GM12892 (cell line): ENCODE measurements around the gene TBX2.
A peak's percentile ranks its signal among the peaks of the same experiment; 100 is the strongest.

Source experiments
- DNase-seq: peaks from one replicate; pipeline ENCODE4 v3.0.0; 2011; ENCODE audit not compliant: insufficient read length
- FAIRE-seq: peaks from 2 replicates; lab custom pipeline; 2011; peaks lifted over from hg19 to GRCh38; lab: Jason Lieb, UNC
- POLR2A ChIP-seq: IDR thresholded peaks from 2 replicates; pipeline ENCODE4 v1.6.1; 2011; ENCODE audit warnings: low read depth, low read length, control low read depth
- POLR2AphosphoS5 ChIP-seq: IDR thresholded peaks from 2 replicates; pipeline ENCODE4 v1.6.1; 2011; ENCODE audit warnings: low read depth, low read length, control low read depth
- TAF1 ChIP-seq: IDR thresholded peaks from 2 replicates; pipeline ENCODE4 v1.6.1; 2011; ENCODE audit warnings: low read depth, mild to moderate bottlenecking, control low read depth, low read length, borderline replicate concordance

Gene TBX2

DNA sequence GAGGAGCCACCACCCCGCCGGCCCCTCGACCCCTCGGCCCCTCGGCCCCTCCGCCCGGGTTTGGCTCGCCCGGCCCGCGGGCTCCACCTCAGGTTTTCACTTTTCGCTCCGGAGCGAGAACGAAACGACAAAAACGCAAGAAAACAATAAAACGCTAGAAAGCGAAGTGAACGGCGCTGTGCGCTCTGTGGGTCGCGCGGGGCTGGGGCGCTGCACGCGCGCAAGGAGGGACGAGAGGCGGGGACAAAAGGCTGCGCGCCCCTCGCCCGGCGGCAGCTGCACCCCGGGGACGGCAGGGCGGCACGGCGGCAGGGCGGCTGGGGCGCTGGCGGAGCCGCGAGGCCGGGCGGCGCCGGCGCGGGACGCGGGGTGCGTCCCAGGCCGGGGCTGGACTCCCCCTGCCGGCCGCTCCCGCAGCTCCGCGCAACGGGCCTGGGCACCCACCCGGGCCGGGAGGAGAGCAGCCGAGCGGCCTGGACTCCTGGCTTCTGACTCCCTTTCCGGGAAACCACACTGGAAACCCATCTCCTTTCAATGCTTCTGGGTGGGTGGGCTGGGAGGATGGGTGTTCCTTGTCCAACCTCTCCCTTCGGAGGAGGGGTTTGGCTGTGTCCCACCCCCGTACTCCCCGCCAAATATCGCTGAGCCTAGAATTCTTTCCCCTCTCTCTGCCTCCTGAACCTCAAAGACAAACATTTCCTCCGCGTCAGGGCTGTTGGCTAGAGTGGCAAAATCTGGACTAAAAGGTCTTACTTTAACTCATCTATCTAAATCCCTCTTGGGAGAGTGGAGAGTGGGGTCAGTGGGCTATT, 9.9 kb downstream of the TBX2 start:
- TF ChIP-seq TAF1 = no peak
- no peak for TF ChIP-seq POLR2A
- no peak for TF ChIP-seq POLR2AphosphoS5
- no peak for FAIRE-seq
- peak; percentile 56 for DNase-seq

DNA sequence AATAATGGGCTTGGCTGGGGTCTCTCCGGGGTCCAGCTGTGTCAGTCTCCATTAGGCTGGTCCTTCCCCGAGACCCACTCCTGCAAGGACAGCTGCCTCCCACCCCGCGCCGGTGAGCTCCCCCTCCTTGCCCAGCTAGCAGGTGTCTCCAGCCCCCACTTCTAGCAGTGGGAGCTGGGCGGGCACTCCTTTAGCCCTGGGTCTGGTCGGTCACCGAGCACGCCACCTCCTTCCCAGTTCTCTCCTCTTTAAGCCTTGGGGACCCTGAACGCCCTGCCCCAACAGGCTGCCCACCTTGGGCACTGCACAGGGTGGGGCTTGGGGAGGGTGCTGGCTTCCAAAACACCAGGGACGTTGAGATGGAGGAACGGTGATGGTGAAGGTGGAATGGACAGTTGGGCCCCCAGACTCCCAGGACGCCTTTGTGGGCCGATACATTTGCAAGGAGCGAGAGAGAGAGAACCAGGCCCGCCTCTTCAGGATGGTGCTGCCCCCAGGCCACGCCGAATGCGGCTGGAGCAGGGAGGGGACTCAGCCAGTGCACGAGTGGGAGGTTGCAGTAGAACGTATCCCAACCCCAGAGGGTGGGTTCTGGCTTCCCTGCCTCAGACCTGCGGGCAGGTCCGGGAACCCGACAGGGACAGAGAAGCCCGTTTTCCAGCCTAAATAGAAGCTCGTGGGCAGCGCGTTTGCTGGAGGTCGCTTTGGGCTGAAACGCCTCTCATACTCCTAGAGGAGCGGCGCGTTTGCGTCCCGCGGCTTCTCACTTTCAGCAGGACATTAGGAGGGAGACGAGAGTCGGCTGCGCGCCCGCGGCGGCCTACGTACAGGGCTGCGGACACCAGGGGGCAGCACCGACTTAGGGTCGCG, 10.7 kb downstream of the TBX2 start:
- FAIRE-seq = no peak
- TF ChIP-seq POLR2A = no peak
- no peak for TF ChIP-seq TAF1
- TF ChIP-seq POLR2AphosphoS5 = no peak
- DNase-seq = peak; percentile 58

- DNase-seq (no peak), FAIRE-seq (no peak)
- TF ChIP-seq POLR2A = no peak
- no peak for TF ChIP-seq POLR2AphosphoS5
- TF ChIP-seq TAF1 = no peak
Measured at GRCh38 chr17:61411011-61411260, 11.3 kb downstream of the TBX2 start.

DNA sequence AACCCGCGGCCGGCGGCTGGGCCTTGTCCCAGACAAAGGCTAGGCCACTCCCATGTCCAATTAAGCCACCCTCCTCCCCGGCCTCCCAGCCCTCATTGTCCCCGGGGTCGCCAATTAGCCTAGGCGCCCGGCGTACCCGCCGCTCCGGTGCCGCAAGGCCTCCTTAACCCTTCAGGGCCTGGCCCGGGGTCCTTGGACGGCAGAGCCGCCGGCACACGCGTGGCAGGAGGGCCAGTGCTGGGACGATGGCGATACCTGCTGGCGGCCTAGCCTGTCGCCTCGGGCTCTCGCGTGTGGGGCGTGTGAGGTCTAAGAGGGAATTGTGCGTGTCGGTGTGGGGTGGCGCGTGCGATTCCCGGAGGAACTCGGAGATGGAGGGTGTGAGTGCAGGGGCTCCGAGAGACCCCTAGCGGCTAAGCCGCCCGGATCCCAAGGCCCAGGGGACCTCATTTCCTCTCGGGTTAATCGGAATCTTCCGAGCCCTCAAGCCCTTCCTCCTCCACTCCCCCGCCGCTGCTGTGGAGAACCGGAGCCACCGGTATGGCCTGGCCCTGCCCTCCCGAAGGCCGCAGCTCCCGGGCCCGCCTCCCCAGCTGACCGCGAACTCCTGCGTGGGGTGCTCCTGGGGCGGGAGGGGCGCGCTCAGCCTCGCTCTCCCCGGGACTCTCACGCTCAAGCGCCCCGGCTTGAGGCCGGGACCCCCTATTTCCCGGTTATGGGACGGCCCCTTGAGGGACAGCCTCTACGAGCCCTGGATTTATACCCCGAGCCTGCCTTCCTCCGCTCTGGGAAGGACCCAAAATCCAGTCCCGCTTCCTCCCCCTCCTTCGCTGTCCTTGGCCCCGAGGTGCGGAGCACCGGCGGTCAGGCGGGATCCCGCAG, 11.9 kb downstream of the TBX2 start:
- no peak for FAIRE-seq
- DNase-seq = peak; percentile 32
- TF ChIP-seq POLR2A (no peak), POLR2AphosphoS5 (no peak), TAF1 (no peak)

DNA sequence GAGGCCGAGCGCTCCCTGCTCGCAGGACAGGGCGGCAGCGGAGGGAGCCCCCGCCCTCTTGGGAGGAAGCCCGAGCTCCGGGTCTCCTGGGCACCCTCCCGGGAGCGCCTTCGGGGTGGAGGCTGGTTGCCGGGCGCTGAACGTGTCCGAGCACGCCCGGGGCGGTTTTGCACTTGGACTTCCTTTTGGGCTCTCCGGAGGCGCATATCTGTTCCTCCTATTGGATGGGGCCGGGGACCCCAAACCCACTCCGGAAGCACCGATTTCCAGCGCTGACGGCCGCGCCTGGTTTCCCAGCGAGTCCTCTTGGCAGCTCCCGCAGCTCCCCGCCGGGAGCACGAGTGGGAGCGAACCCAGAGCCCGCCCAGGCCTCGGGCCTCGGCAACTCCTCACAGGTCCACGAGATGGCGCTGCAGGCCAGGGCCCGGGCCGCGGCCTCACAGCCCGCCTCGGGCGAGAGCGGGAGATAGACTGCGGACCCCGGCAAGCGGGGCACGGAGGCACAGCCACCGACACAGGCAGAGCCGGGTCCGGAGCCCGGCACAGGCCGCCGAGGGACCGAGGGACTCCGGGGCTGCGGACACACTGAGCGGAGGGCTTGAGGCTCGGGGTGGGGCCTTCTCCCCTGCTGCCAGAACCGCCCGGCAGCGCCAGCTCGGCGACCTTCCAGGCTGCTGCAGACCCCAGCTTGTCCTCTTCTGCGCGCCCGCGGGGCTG, 12.7 kb downstream of the TBX2 start:
- peak; percentile 67 for FAIRE-seq
- DNase-seq = peak; percentile 93
- TF ChIP-seq POLR2A (no peak), POLR2AphosphoS5 (no peak), TAF1 (no peak)

- DNase-seq (no peak), FAIRE-seq (no peak)
- TF ChIP-seq POLR2AphosphoS5 (no peak), POLR2A (no peak), TAF1 (no peak)
Measured at GRCh38 chr17:61412860-61413660, 13.4 kb downstream of the TBX2 start.

DNA sequence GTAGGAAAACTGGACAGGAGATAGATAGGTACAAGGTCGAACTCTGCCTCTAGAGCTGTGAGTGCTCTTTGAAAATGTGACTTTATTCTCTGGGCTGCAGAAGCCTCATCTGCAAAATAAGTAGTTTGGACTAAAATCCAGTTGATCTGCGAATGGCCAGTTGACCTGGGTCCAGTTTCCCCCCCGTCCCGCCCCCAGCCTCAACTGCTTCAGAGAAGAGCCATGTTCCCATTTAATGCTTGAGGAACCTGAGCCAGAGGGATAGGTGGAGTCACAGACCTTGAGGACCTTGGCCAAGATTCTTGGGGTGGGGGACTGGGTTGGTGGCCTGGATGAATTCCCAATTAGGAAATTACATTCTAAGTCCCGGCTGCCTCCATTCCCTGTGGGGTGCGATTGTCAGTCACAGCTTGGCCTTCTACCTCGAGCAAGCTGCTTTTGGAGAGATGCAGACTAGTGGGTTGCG, 14.1 kb downstream of the TBX2 start:
- DNase-seq = no peak
- no peak for TF ChIP-seq POLR2A
- no peak for TF ChIP-seq POLR2AphosphoS5
- TF ChIP-seq TAF1 = no peak
- no peak for FAIRE-seq

GRCh38 chr17:61414141-61414935, 14.7 kb downstream of the TBX2 start:
- TF ChIP-seq TAF1 = no peak
- no peak for TF ChIP-seq POLR2A
- FAIRE-seq = no peak
- no peak for DNase-seq

DNA sequence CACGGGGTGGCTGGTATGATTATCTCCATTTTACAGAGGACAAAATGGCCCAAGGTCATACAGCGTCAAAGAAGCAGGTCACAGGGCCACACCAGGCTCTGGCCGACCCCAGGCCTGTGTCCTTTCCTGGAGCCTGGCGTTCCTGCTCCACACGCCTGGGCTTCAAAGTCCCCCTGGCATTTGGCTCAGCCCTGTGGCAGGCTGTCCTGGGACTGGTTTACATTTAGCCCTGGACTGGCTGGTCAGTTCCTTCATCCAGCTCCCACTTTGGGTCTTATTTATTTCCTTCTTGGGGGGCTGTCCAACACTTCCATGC, 15.3 kb downstream of the TBX2 start:
- DNase-seq = no peak
- TF ChIP-seq TAF1 (no peak), POLR2AphosphoS5 (no peak), POLR2A (no peak)
- FAIRE-seq = no peak
